DMS 273 treated with DMSO at 0.1 percent for 48 hours (cell line): ENCODE measurements around the gene CD300E.
"Not testable (repeated sequence)": the region's sequence is repeated elsewhere in the genome, so short reads cannot be mapped to it uniquely, and the experiment has no call there.

ENCODE experiments used
- DNase-seq: peaks from one replicate; lab custom pipeline; 2025; lab: John Stamatoyannopoulos, UW

CD300E gene

GRCh38 chr17:74623693-74624093 lies at the start of gene CD300E:
Gene CD300E, minus strand, starts transcription at chr17:74623738. Its CDS starts 117 bp downstream, at chr17:74623621.
- no peak for DNase-seq

GRCh38 chr17:74671031-74671771 lies 47.7 kb upstream of the CD300E start:
- DNase-seq, result peak; percentile 52

GRCh38 chr17:74670329-74670728 lies 46.8 kb upstream of the CD300E start:
- no peak for DNase-seq

GRCh38 chr17:74663561-74663960 lies 40.0 kb upstream of the CD300E start:
- DNase-seq, result no peak

- DNase-seq, result no peak
Observed at GRCh38 chr17:74659889-74660288, 36.4 kb upstream of the CD300E start.

- DNase-seq, result no peak
Observed at GRCh38 chr17:74658620-74659019, 35.1 kb upstream of the CD300E start.

GRCh38 chr17:74654742-74655141 lies 31.2 kb upstream of the CD300E start:
- no peak for DNase-seq

GRCh38 chr17:74652020-74652419 lies 28.5 kb upstream of the CD300E start:
- no peak for DNase-seq

- DNase-seq, result no peak
Observed at GRCh38 chr17:74649909-74650308, 26.4 kb upstream of the CD300E start.

- no peak for DNase-seq
Observed at GRCh38 chr17:74647871-74648672, 24.5 kb upstream of the CD300E start.

- peak; percentile 10 for DNase-seq
Observed at GRCh38 chr17:74646231-74646630, 22.7 kb upstream of the CD300E start.

GRCh38 chr17:74645010-74645409 lies 21.5 kb upstream of the CD300E start:
- DNase-seq, result no peak

- no peak for DNase-seq
Observed at GRCh38 chr17:74644419-74644818, 20.9 kb upstream of the CD300E start.

- no peak for DNase-seq
Observed at GRCh38 chr17:74643826-74644225, 20.3 kb upstream of the CD300E start.

GRCh38 chr17:74642995-74643394 lies 19.5 kb upstream of the CD300E start:
- no peak for DNase-seq

GRCh38 chr17:74642556-74642955 lies 19.0 kb upstream of the CD300E start:
- no peak for DNase-seq

- DNase-seq, result no peak
Observed at GRCh38 chr17:74641958-74642298, 18.4 kb upstream of the CD300E start.

- DNase-seq, result no peak
Observed at GRCh38 chr17:74641224-74641957, 17.9 kb upstream of the CD300E start.

- DNase-seq, result no peak
Observed at GRCh38 chr17:74639704-74640151, 16.2 kb upstream of the CD300E start.

GRCh38 chr17:74637926-74638325 lies 14.4 kb upstream of the CD300E start:
- DNase-seq, result no peak

GRCh38 chr17:74637265-74637664 lies 13.7 kb upstream of the CD300E start:
- DNase-seq, result no peak

- DNase-seq, result not testable (repeated sequence)
Observed at GRCh38 chr17:74636541-74637085, 13.1 kb upstream of the CD300E start.
